H1 (cell line): ENCODE data around the gene MGRN1. TPM values are rescaled to one million over a fixed set of nuclear protein-coding genes. Genes with fewer than 3 reads are reported as not detected.

ENCODE experiments used
- CTCF ChIA-PET: fragments of 300-600 bp; sonication (Branson Sonifier 250); formaldehyde crosslinking; loops from one replicate; lab custom pipeline; 2021; ENCODE audit not compliant: partially characterized antibody; lab: Charles Lee
- POLR2A ChIA-PET: fragments of 300-600 bp; sonication (Branson Sonifier 250); formaldehyde crosslinking; loops from one replicate; lab custom pipeline; 2021; ENCODE audit warnings: inconsistent platforms; ENCODE audit not compliant: partially characterized antibody; lab: Charles Lee
- DNase-seq, 2 experiments: peaks; one replicate each; pipeline versions ENCODE4 v3.0.0 to v3.0.0-alpha.2; 2010 to 2022; ENCODE audit warnings: low spot score in 2 of 2, low read depth in 1 of 2, mixed read lengths in 1 of 2
- FAIRE-seq: peaks from 2 replicates; lab custom pipeline; 2011; peaks lifted over from hg19 to GRCh38; lab: Jason Lieb, UNC
- H2AFZ ChIP-seq: 2 replicates; pipeline ENCODE4 v1.8.1; 2012; ENCODE audit warnings: low read length, inconsistent platforms
- H2AK5ac ChIP-seq: 2 replicates; pipeline ENCODE4 v1.6.1; 2013; ENCODE audit warnings: low read depth, low read length
- H2BK120ac ChIP-seq: replicated peaks from 2 replicates; pipeline ENCODE3; 2013; ENCODE audit warnings: low read depth, low read length, inconsistent platforms
- H2BK12ac ChIP-seq: 2 replicates; pipeline ENCODE4 v1.6.1; 2013; ENCODE audit warnings: low read depth, low read length
- H2BK15ac ChIP-seq: 2 replicates; pipeline ENCODE4 v1.6.1; 2013; ENCODE audit warnings: low read length
- H2BK20ac ChIP-seq: 2 replicates; pipeline ENCODE4 v1.6.1; 2013; ENCODE audit warnings: low read length
- H2BK5ac ChIP-seq: 2 replicates; pipeline ENCODE4 v1.6.1; 2013; ENCODE audit warnings: low read depth, low read length
- H3K14ac ChIP-seq: 2 replicates; pipeline ENCODE4 v1.6.1; 2013; ENCODE audit warnings: inconsistent platforms; ENCODE audit not compliant: insufficient read length
- H3K18ac ChIP-seq: 2 replicates; pipeline ENCODE4 v1.6.1; 2013; ENCODE audit warnings: low read length; ENCODE audit errors: extremely low read depth
- H3K23ac ChIP-seq: 2 replicates; pipeline ENCODE4 v1.6.1; 2013; ENCODE audit warnings: inconsistent platforms; ENCODE audit not compliant: insufficient read length
- H3K23me2 ChIP-seq: 2 replicates; pipeline ENCODE4 v1.6.1; 2013; ENCODE audit warnings: low read depth, low read length
- H3K27ac ChIP-seq: 2 replicates; pipeline ENCODE4 v1.6.1; 2011; ENCODE audit warnings: low read depth, low read length, inconsistent platforms
- H3K27me3 ChIP-seq, 4 experiments: replicated peaks in 1 of 4; 1 replicate in 1 of 4; 2 replicates in 3 of 4; pipeline versions ENCODE4 v1.6.1 to v1.8.1; 2011 to 2013; ENCODE audit warnings: low read length in 3 of 4, mild to moderate bottlenecking in 3 of 4, inconsistent platforms in 2 of 4, mixed read lengths in 2 of 4, moderate library complexity in 1 of 4; ENCODE audit not compliant: control insufficient read depth in 3 of 4, insufficient read depth in 3 of 4; ENCODE audit errors: extremely low read depth in 1 of 4
- H3K36me3 ChIP-seq, 4 experiments: 2 replicates each; pipeline versions ENCODE4 v1.6.1 to v1.8.1; 2011 to 2013; ENCODE audit warnings: mild to moderate bottlenecking in 4 of 4, low read length in 3 of 4, moderate library complexity in 2 of 4, control low read depth in 1 of 4, inconsistent platforms in 1 of 4; ENCODE audit not compliant: insufficient read depth in 4 of 4, control insufficient read depth in 2 of 4
- H3K4ac ChIP-seq: replicated peaks from 2 replicates; pipeline ENCODE3; 2013; ENCODE audit warnings: low read length, low read depth, mixed read lengths, inconsistent platforms; ENCODE audit not compliant: insufficient read length
- H3K4me1 ChIP-seq, 4 experiments: replicated peaks in 1 of 4; 1 replicate in 1 of 4; 2 replicates in 3 of 4; pipeline versions ENCODE4 v1.6.1 to v1.8.1; 2011 to 2013; ENCODE audit warnings: low read length in 3 of 4, inconsistent platforms in 2 of 4, mixed read lengths in 1 of 4; ENCODE audit not compliant: insufficient read depth in 4 of 4, control insufficient read depth in 3 of 4
- H3K4me2 ChIP-seq, 2 experiments: 2 replicates each; pipeline versions ENCODE4 v1.6.1 to v1.8.1; 2011 to 2013; ENCODE audit warnings: low read depth in 2 of 2, low read length in 2 of 2, control low read depth in 1 of 2, inconsistent platforms in 1 of 2, mild to moderate bottlenecking in 1 of 2; ENCODE audit not compliant: insufficient read depth in 1 of 2
- H3K4me3 ChIP-seq, 4 experiments: fragments of 200-600, 300-600 bp in 1 of 4; sonication (generic), shearing (Covaris generic), sonication (Bioruptor Twin) in 1 of 4; 2 replicates each; pipeline versions ENCODE4 v1.5.1 to v1.8.1; 2011 to 2016; ENCODE audit warnings: low read length in 4 of 4, low read depth in 3 of 4, control low read depth in 2 of 4, inconsistent platforms in 2 of 4, mild to moderate bottlenecking in 2 of 4, mixed read lengths in 1 of 4, moderate library complexity in 1 of 4; ENCODE audit not compliant: insufficient read depth in 2 of 4; ENCODE audit errors: extremely low read depth in 1 of 4
- H3K56ac ChIP-seq: replicated peaks from 2 replicates; pipeline ENCODE3; 2013; ENCODE audit warnings: low read depth, mild to moderate bottlenecking, mixed read lengths, low read length, inconsistent platforms; ENCODE audit not compliant: insufficient read length
- H3K79me1 ChIP-seq: 2 replicates; pipeline ENCODE4 v1.6.1; 2013; ENCODE audit warnings: low read depth, low read length, control low read depth
- H3K79me2 ChIP-seq, 2 experiments: 2 replicates each; pipeline versions ENCODE4 v1.6.1 to v1.8.1; 2012 to 2013; ENCODE audit warnings: low read length in 2 of 2, mild to moderate bottlenecking in 2 of 2, inconsistent platforms in 1 of 2; ENCODE audit not compliant: insufficient read depth in 2 of 2, control insufficient read depth in 1 of 2
- H3K9ac ChIP-seq, 4 experiments: replicated peaks in 1 of 4; 1 replicate in 1 of 4; 2 replicates in 3 of 4; pipeline versions ENCODE4 v1.6.1 to v1.8.1; 2011 to 2013; ENCODE audit warnings: low read depth in 3 of 4, low read length in 3 of 4, control low read depth in 2 of 4, mild to moderate bottlenecking in 2 of 4, moderate library complexity in 2 of 4, inconsistent platforms in 1 of 4; ENCODE audit errors: extremely low read depth in 1 of 4
- H3K9me3 ChIP-seq, 2 experiments: 2 replicates each; pipeline versions ENCODE4 v1.6.1 to v1.8.1; 2012 to 2013; ENCODE audit warnings: mild to moderate bottlenecking in 2 of 2, moderate library complexity in 2 of 2, control low read depth in 1 of 2, inconsistent platforms in 1 of 2, low read depth in 1 of 2, low read length in 1 of 2, mixed read lengths in 1 of 2; ENCODE audit not compliant: insufficient read depth in 2 of 2
- H4K20me1 ChIP-seq, 2 experiments: replicated peaks in 1 of 2; 2 replicates each; pipeline versions ENCODE3 to v1.8.1; 2011 to 2013; ENCODE audit warnings: inconsistent platforms in 2 of 2, low read length in 2 of 2, mild to moderate bottlenecking in 1 of 2; ENCODE audit not compliant: insufficient read depth in 2 of 2, control insufficient read depth in 1 of 2
- H4K5ac ChIP-seq: 2 replicates; pipeline ENCODE4 v1.6.1; 2013; ENCODE audit warnings: low read length, low read depth, mixed read lengths, inconsistent platforms; ENCODE audit not compliant: insufficient read length
- H4K8ac ChIP-seq: 2 replicates; pipeline ENCODE4 v1.8.0; 2013; ENCODE audit warnings: mild to moderate bottlenecking, moderate library complexity, low read length, inconsistent platforms; ENCODE audit not compliant: insufficient read depth; ENCODE audit errors: extremely low read depth
- H4K91ac ChIP-seq: replicated peaks from 2 replicates; pipeline ENCODE3; 2013; ENCODE audit warnings: low read length, mixed read lengths, inconsistent platforms; ENCODE audit not compliant: insufficient read length
- EP300 ChIP-seq, 2 experiments: IDR thresholded peaks; 1 replicate in 1 of 2; 2 replicates in 1 of 2; pipeline ENCODE4 v1.6.1; 2011 to 2012; ENCODE audit warnings: low read depth in 2 of 2, low read length in 2 of 2, mild to moderate bottlenecking in 2 of 2, borderline replicate concordance in 1 of 2, inconsistent platforms in 1 of 2, moderate library complexity in 1 of 2
- YY1 ChIP-seq: IDR thresholded peaks from 2 replicates; pipeline ENCODE4 v1.6.1; 2011; ENCODE audit warnings: low read depth, mild to moderate bottlenecking, low read length
- WGBS, 2 experiments: shearing (Covaris generic) in 1 of 2; methylation state at CpG; one replicate each; pipeline versions ENCODE4 v1.1.6 to v1.1.7; 2013 to 2015; ENCODE audit warnings: low lambda C conversion rate in 2 of 2, mixed read lengths in 2 of 2, inconsistent platforms in 1 of 2, low coverage in 1 of 2, missing lambda C conversion rate in 1 of 2; ENCODE audit not compliant: insufficient replicate concordance in 2 of 2, insufficient coverage in 1 of 2, insufficient read length in 1 of 2; ENCODE audit errors: extremely low coverage in 1 of 2, missing lambda C conversion rate in 1 of 2; 5-methylcytosine and 5-hydroxymethylcytosine counted together
- polyA plus RNA-seq, 7 experiments: library from polyadenylated mRNA; depleted of rRNA in 3 of 7; stranded (reverse) in 5 of 7; unstranded in 2 of 7; fragments of >200 nt in 5 of 7; fragments of 200-250 nt in 2 of 7; gene quantifications; 1 replicate in 5 of 7; 2 replicates in 1 of 7; 4 replicates in 1 of 7; pipeline versions ENCODE4 v1.2.1 to v1.2.3, GENCODE V29; 2011 to 2013; ENCODE audit warnings: missing spikeins in 2 of 7, mixed read lengths in 2 of 7
- total RNA-seq: library from RNA; stranded (reverse); fragmentation: NEBNext Ultra II Directional; extraction: Animal tissue kit (Norgen Biotek cat#: 25700); gene quantifications from 2 replicates; pipeline ENCODE4 v1.2.1, GENCODE V29; 2021

The MGRN1 gene
- total and polyA plus RNA-seq, 2 of the 8 experiments (the other 6 are each of a cell fraction or from before 2014, with no cell fraction given), result 15.0 to 82.3 TPM

DNA sequence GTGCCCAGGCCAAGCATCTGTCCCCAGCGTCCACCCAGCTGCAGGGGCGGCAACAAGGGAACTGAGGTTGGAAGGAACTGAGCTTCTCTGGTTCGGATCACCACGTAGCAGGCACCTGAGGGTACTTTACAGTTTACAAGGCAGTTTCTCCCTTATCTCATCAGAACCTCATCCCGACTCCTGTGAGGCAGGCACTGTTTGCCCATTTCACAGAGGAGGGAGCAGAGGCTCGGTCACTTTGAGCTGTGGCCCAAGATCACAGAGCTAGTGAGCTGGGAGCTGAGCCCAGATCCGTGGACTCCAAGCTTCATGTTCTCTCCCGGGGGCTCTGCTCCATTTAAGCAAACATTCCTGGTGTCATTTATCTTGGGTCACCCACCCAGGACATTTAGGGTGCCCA lies 25.1 kb upstream of the MGRN1 start:
- FAIRE-seq, result no peak
- peak overlapping the region; percentile 57; the same call in 1 of the 2 replicates for H4K8ac ChIP-seq
- no peak overlapping the region for H2BK120ac ChIP-seq
- DNase-seq, result no peak
- no peak overlapping the region for H4K5ac ChIP-seq
- H3K79me1 ChIP-seq, result no peaks in the 10 kb centered on the region
- no peaks in the 10 kb centered on the region for H3K9me3 ChIP-seq
- H3K18ac ChIP-seq, result no peak overlapping the region
- no peak overlapping the region for H3K23ac ChIP-seq
- H3K14ac ChIP-seq, result no peak overlapping the region
- H4K20me1 ChIP-seq, result no peaks in the 10 kb centered on the region
- no peak overlapping the region for H2BK20ac ChIP-seq
- no peaks in the 10 kb centered on the region; a peak in 1 of 7 replicates for H3K27me3 ChIP-seq
- ChIA-PET POLR2A (interaction anchor here (0.9 to 12.8 kb wide), 4 partner anchors 12 to 71 kb away, joined by 3 to 126 read pairs (median 3); partner anchors contain the start of gene UBALD1), CTCF (interaction anchor here (1.3 to 8.1 kb wide), 6 partner anchors 14 to 94 kb away, joined by 3 to 65 read pairs (median 6); no protein-coding TSS in a partner anchor)
- H3K56ac ChIP-seq, result no peak overlapping the region
- H2BK15ac ChIP-seq, result no peak overlapping the region
- no peaks in the 10 kb centered on the region for H3K79me2 ChIP-seq
- peaks cover 0 to 14% (median 6%) of the 10 kb centered on the region in 4 experiments; a peak in 6 of 7 replicates for H3K4me1 ChIP-seq
- H2BK5ac ChIP-seq, result no peak overlapping the region
- no peak overlapping the region for H3K27ac ChIP-seq
- H3K4me2 ChIP-seq, result no peak overlapping the region
- no peak overlapping the region for H3K9ac ChIP-seq
- H4K91ac ChIP-seq, result no peak overlapping the region
- no peak overlapping the region for H3K4me3 ChIP-seq
- 97% methylated on average over 8 of the region's 8 CpGs; no CpG with 5 or more reads in 1 of the 2 experiments for WGBS, 2 experiments
- H3K23me2 ChIP-seq, result no peaks in the 10 kb centered on the region
- H2AFZ ChIP-seq, result no peak overlapping the region
- TF ChIP-seq YY1 (no peak), EP300 (IDR thresholded peaks at IDR 0.05; ENCODE audit: borderline replicate concordance in 1 of 2, low read depth in 2 of 2, low read length in 2 of 2) (no peak)
- TF ChIP-seq, all 59 proteins: peak for 0
- Histone ChIP-seq H3K36me3 (no peaks in the 10 kb centered on the region), H2BK12ac (peak overlapping the region; percentile 12; the same call in 1 of the 2 replicates), H2AK5ac (no peak overlapping the region), H3K4ac (no peak overlapping the region)
